H1 (cell line): ENCODE measurements around the gene SAMD4A. TPM values are rescaled to one million over a fixed set of nuclear protein-coding genes. Genes with fewer than 3 reads are reported as not detected.

Experiments used
- CTCF ChIA-PET: fragments of 300-600 bp; sonication (Branson Sonifier 250); formaldehyde crosslinking; loops from one replicate; lab custom pipeline; 2021; ENCODE audit not compliant: partially characterized antibody; lab: Charles Lee
- POLR2A ChIA-PET: fragments of 300-600 bp; sonication (Branson Sonifier 250); formaldehyde crosslinking; loops from one replicate; lab custom pipeline; 2021; ENCODE audit warnings: inconsistent platforms; ENCODE audit not compliant: partially characterized antibody; lab: Charles Lee
- DNase-seq, 2 experiments: peaks; one replicate each; pipeline versions ENCODE4 v3.0.0 to v3.0.0-alpha.2; 2010 to 2022; ENCODE audit warnings: low spot score in 2 of 2, low read depth in 1 of 2, mixed read lengths in 1 of 2
- FAIRE-seq: peaks from 2 replicates; lab custom pipeline; 2011; peaks lifted over from hg19 to GRCh38; lab: Jason Lieb, UNC
- H2AFZ ChIP-seq: 2 replicates; pipeline ENCODE4 v1.8.1; 2012; ENCODE audit warnings: low read length, inconsistent platforms
- H2AK5ac ChIP-seq: 2 replicates; pipeline ENCODE4 v1.6.1; 2013; ENCODE audit warnings: low read depth, low read length
- H2BK120ac ChIP-seq: replicated peaks from 2 replicates; pipeline ENCODE3; 2013; ENCODE audit warnings: low read depth, low read length, inconsistent platforms
- H2BK12ac ChIP-seq: 2 replicates; pipeline ENCODE4 v1.6.1; 2013; ENCODE audit warnings: low read depth, low read length
- H2BK15ac ChIP-seq: 2 replicates; pipeline ENCODE4 v1.6.1; 2013; ENCODE audit warnings: low read length
- H2BK20ac ChIP-seq: 2 replicates; pipeline ENCODE4 v1.6.1; 2013; ENCODE audit warnings: low read length
- H2BK5ac ChIP-seq: 2 replicates; pipeline ENCODE4 v1.6.1; 2013; ENCODE audit warnings: low read depth, low read length
- H3K14ac ChIP-seq: 2 replicates; pipeline ENCODE4 v1.6.1; 2013; ENCODE audit warnings: inconsistent platforms; ENCODE audit not compliant: insufficient read length
- H3K18ac ChIP-seq: 2 replicates; pipeline ENCODE4 v1.6.1; 2013; ENCODE audit warnings: low read length; ENCODE audit errors: extremely low read depth
- H3K23ac ChIP-seq: 2 replicates; pipeline ENCODE4 v1.6.1; 2013; ENCODE audit warnings: inconsistent platforms; ENCODE audit not compliant: insufficient read length
- H3K23me2 ChIP-seq: 2 replicates; pipeline ENCODE4 v1.6.1; 2013; ENCODE audit warnings: low read depth, low read length
- H3K27ac ChIP-seq: 2 replicates; pipeline ENCODE4 v1.6.1; 2011; ENCODE audit warnings: low read depth, low read length, inconsistent platforms
- H3K27me3 ChIP-seq, 4 experiments: replicated peaks in 1 of 4; 1 replicate in 1 of 4; 2 replicates in 3 of 4; pipeline versions ENCODE4 v1.6.1 to v1.8.1; 2011 to 2013; ENCODE audit warnings: low read length in 3 of 4, mild to moderate bottlenecking in 3 of 4, inconsistent platforms in 2 of 4, mixed read lengths in 2 of 4, moderate library complexity in 1 of 4; ENCODE audit not compliant: control insufficient read depth in 3 of 4, insufficient read depth in 3 of 4; ENCODE audit errors: extremely low read depth in 1 of 4
- H3K36me3 ChIP-seq, 4 experiments: 2 replicates each; pipeline versions ENCODE4 v1.6.1 to v1.8.1; 2011 to 2013; ENCODE audit warnings: mild to moderate bottlenecking in 4 of 4, low read length in 3 of 4, moderate library complexity in 2 of 4, control low read depth in 1 of 4, inconsistent platforms in 1 of 4; ENCODE audit not compliant: insufficient read depth in 4 of 4, control insufficient read depth in 2 of 4
- H3K4ac ChIP-seq: replicated peaks from 2 replicates; pipeline ENCODE3; 2013; ENCODE audit warnings: low read length, low read depth, mixed read lengths, inconsistent platforms; ENCODE audit not compliant: insufficient read length
- H3K4me1 ChIP-seq, 4 experiments: replicated peaks in 1 of 4; 1 replicate in 1 of 4; 2 replicates in 3 of 4; pipeline versions ENCODE4 v1.6.1 to v1.8.1; 2011 to 2013; ENCODE audit warnings: low read length in 3 of 4, inconsistent platforms in 2 of 4, mixed read lengths in 1 of 4; ENCODE audit not compliant: insufficient read depth in 4 of 4, control insufficient read depth in 3 of 4
- H3K4me2 ChIP-seq, 2 experiments: 2 replicates each; pipeline versions ENCODE4 v1.6.1 to v1.8.1; 2011 to 2013; ENCODE audit warnings: low read depth in 2 of 2, low read length in 2 of 2, control low read depth in 1 of 2, inconsistent platforms in 1 of 2, mild to moderate bottlenecking in 1 of 2; ENCODE audit not compliant: insufficient read depth in 1 of 2
- H3K4me3 ChIP-seq, 4 experiments: fragments of 200-600, 300-600 bp in 1 of 4; sonication (generic), shearing (Covaris generic), sonication (Bioruptor Twin) in 1 of 4; 2 replicates each; pipeline versions ENCODE4 v1.5.1 to v1.8.1; 2011 to 2016; ENCODE audit warnings: low read length in 4 of 4, low read depth in 3 of 4, control low read depth in 2 of 4, inconsistent platforms in 2 of 4, mild to moderate bottlenecking in 2 of 4, mixed read lengths in 1 of 4, moderate library complexity in 1 of 4; ENCODE audit not compliant: insufficient read depth in 2 of 4; ENCODE audit errors: extremely low read depth in 1 of 4
- H3K56ac ChIP-seq: replicated peaks from 2 replicates; pipeline ENCODE3; 2013; ENCODE audit warnings: low read depth, mild to moderate bottlenecking, mixed read lengths, low read length, inconsistent platforms; ENCODE audit not compliant: insufficient read length
- H3K79me1 ChIP-seq: 2 replicates; pipeline ENCODE4 v1.6.1; 2013; ENCODE audit warnings: low read depth, low read length, control low read depth
- H3K79me2 ChIP-seq, 2 experiments: 2 replicates each; pipeline versions ENCODE4 v1.6.1 to v1.8.1; 2012 to 2013; ENCODE audit warnings: low read length in 2 of 2, mild to moderate bottlenecking in 2 of 2, inconsistent platforms in 1 of 2; ENCODE audit not compliant: insufficient read depth in 2 of 2, control insufficient read depth in 1 of 2
- H3K9ac ChIP-seq, 4 experiments: replicated peaks in 1 of 4; 1 replicate in 1 of 4; 2 replicates in 3 of 4; pipeline versions ENCODE4 v1.6.1 to v1.8.1; 2011 to 2013; ENCODE audit warnings: low read depth in 3 of 4, low read length in 3 of 4, control low read depth in 2 of 4, mild to moderate bottlenecking in 2 of 4, moderate library complexity in 2 of 4, inconsistent platforms in 1 of 4; ENCODE audit errors: extremely low read depth in 1 of 4
- H3K9me3 ChIP-seq, 2 experiments: 2 replicates each; pipeline versions ENCODE4 v1.6.1 to v1.8.1; 2012 to 2013; ENCODE audit warnings: mild to moderate bottlenecking in 2 of 2, moderate library complexity in 2 of 2, control low read depth in 1 of 2, inconsistent platforms in 1 of 2, low read depth in 1 of 2, low read length in 1 of 2, mixed read lengths in 1 of 2; ENCODE audit not compliant: insufficient read depth in 2 of 2
- H4K20me1 ChIP-seq, 2 experiments: replicated peaks in 1 of 2; 2 replicates each; pipeline versions ENCODE3 to v1.8.1; 2011 to 2013; ENCODE audit warnings: inconsistent platforms in 2 of 2, low read length in 2 of 2, mild to moderate bottlenecking in 1 of 2; ENCODE audit not compliant: insufficient read depth in 2 of 2, control insufficient read depth in 1 of 2
- H4K5ac ChIP-seq: 2 replicates; pipeline ENCODE4 v1.6.1; 2013; ENCODE audit warnings: low read length, low read depth, mixed read lengths, inconsistent platforms; ENCODE audit not compliant: insufficient read length
- H4K8ac ChIP-seq: 2 replicates; pipeline ENCODE4 v1.8.0; 2013; ENCODE audit warnings: mild to moderate bottlenecking, moderate library complexity, low read length, inconsistent platforms; ENCODE audit not compliant: insufficient read depth; ENCODE audit errors: extremely low read depth
- H4K91ac ChIP-seq: replicated peaks from 2 replicates; pipeline ENCODE3; 2013; ENCODE audit warnings: low read length, mixed read lengths, inconsistent platforms; ENCODE audit not compliant: insufficient read length
- CREB1 ChIP-seq: IDR thresholded peaks from 2 replicates; pipeline ENCODE4 v1.6.1; 2012; ENCODE audit warnings: inconsistent platforms
- GABPA ChIP-seq: IDR thresholded peaks from 2 replicates; pipeline ENCODE4 v1.6.1; 2011; ENCODE audit warnings: mild to moderate bottlenecking, low read length, moderate library complexity, borderline replicate concordance; ENCODE audit not compliant: insufficient read depth
- KDM4A ChIP-seq: IDR thresholded peaks from one replicate; pipeline ENCODE4 v1.7.1; 2012; ENCODE audit warnings: low read depth, mild to moderate bottlenecking, moderate library complexity, low read length, inconsistent platforms; ENCODE audit not compliant: severe bottlenecking
- SRF ChIP-seq: IDR thresholded peaks from 2 replicates; pipeline ENCODE4 v1.6.1; 2011; ENCODE audit warnings: mild to moderate bottlenecking, low read depth, low read length, moderate library complexity
- TAF7 ChIP-seq: optimal IDR thresholded peaks from 2 replicates; pipeline ENCODE3; 2011; ENCODE audit warnings: low read depth, mild to moderate bottlenecking, inconsistent platforms, low read length, moderate library complexity, borderline replicate concordance
- TEAD4 ChIP-seq: IDR thresholded peaks from 2 replicates; pipeline ENCODE4 v1.6.1; 2012; ENCODE audit warnings: low read depth, low read length, inconsistent platforms, mixed read lengths
- WGBS, 2 experiments: shearing (Covaris generic) in 1 of 2; methylation state at CpG; one replicate each; pipeline versions ENCODE4 v1.1.6 to v1.1.7; 2013 to 2015; ENCODE audit warnings: low lambda C conversion rate in 2 of 2, mixed read lengths in 2 of 2, inconsistent platforms in 1 of 2, low coverage in 1 of 2, missing lambda C conversion rate in 1 of 2; ENCODE audit not compliant: insufficient replicate concordance in 2 of 2, insufficient coverage in 1 of 2, insufficient read length in 1 of 2; ENCODE audit errors: extremely low coverage in 1 of 2, missing lambda C conversion rate in 1 of 2; 5-methylcytosine and 5-hydroxymethylcytosine counted together
- polyA plus RNA-seq, 7 experiments: library from polyadenylated mRNA; depleted of rRNA in 3 of 7; stranded (reverse) in 5 of 7; unstranded in 2 of 7; fragments of >200 nt in 5 of 7; fragments of 200-250 nt in 2 of 7; gene quantifications; 1 replicate in 5 of 7; 2 replicates in 1 of 7; 4 replicates in 1 of 7; pipeline versions ENCODE4 v1.2.1 to v1.2.3, GENCODE V29; 2011 to 2013; ENCODE audit warnings: missing spikeins in 2 of 7, mixed read lengths in 2 of 7
- total RNA-seq: library from RNA; stranded (reverse); fragmentation: NEBNext Ultra II Directional; extraction: Animal tissue kit (Norgen Biotek cat#: 25700); gene quantifications from 2 replicates; pipeline ENCODE4 v1.2.1, GENCODE V29; 2021

SAMD4A gene
- total and polyA plus RNA-seq, 2 of the 8 experiments (the other 6 are each of a cell fraction or from before 2014, with no cell fraction given): 2.4 to 12.3 TPM

DNA sequence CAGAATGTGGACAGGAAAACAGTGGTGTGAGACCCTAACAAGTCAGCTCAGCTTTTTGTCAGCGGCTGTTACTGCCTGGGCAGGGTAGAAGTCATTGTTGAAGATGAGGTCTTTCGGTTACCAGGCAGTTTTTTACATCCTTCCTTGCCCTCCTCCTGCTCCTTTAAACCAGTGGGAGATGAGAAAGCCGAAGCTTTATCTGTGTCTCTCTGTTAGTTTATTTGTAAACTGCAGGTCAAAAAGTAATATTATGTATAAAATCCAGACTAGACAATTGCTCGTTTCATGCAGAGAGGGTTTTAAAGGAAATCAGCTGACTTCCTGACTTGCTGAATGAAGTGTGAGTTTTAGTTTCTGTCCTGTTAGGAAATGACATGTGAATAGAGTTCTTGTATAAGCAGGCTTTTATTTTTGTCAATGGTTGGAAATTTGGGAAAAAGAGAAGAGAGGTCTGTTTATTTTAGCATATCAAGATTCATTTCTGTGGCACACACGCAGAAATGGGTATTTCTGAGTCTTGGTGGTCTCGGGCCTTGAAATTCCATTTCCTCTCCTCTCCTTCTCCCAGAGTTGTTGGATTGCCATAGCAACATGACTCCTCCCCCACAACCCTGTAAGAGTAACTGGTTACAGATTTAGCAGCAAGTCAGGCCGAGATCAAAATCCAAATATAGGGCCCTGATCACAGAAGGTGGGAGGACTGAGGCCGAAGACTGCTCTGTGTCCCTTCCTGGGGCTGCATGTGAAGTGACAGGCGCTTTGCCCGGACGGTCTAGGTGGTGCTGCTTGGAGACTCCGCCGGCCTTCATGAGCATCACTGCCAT, 60.8 kb downstream of the SAMD4A start:
- no peak overlapping the region for H2BK120ac ChIP-seq
- no peaks in the 10 kb centered on the region for H4K20me1 ChIP-seq
- no peak overlapping the region for H3K56ac ChIP-seq
- TF ChIP-seq TAF7: no peak
- no peak for TF ChIP-seq TEAD4
- no peak for TF ChIP-seq GABPA
- TF ChIP-seq KDM4A: no peak
- no peak for TF ChIP-seq SRF
- TF ChIP-seq CREB1: no peak
- TF ChIP-seq, all 59 proteins: peak for 0
- H3K9ac ChIP-seq: no peak overlapping the region
- H2BK12ac ChIP-seq: peak overlapping the region; percentile 35; the same call in 1 of the 2 replicates
- no peak overlapping the region for H3K4me2 ChIP-seq
- H4K5ac ChIP-seq: no peak overlapping the region
- no peak overlapping the region for H3K23ac ChIP-seq
- peaks cover 0 to 15% (median 7%) of the 10 kb centered on the region in 4 experiments; a peak in 5 of 7 replicates for H3K4me1 ChIP-seq
- no peak overlapping the region for H2BK15ac ChIP-seq
- no peak overlapping the region for H3K14ac ChIP-seq
- no peaks in the 10 kb centered on the region for H3K27me3 ChIP-seq
- H2AK5ac ChIP-seq: no peak overlapping the region; the same call in 1 of the 2 replicates
- DNase-seq (no peak), FAIRE-seq (no peak)
- H3K36me3 ChIP-seq: no peaks in the 10 kb centered on the region
- peaks cover 3% of the 10 kb centered on the region; the same call in 1 of the 2 replicates for H3K79me1 ChIP-seq
- H2AFZ ChIP-seq: no peak overlapping the region
- no peaks in the 10 kb centered on the region; the same call in 1 of the 2 replicates for H3K23me2 ChIP-seq
- 89% methylated on average over 13 of the region's 13 CpGs; no CpG with 5 or more reads in 1 of the 2 experiments for WGBS, 2 experiments
- ChIA-PET CTCF (interaction anchor here (0.7 to 2.1 kb wide), 5 partner anchors 13 to 117 kb away, joined by 3 to 7 read pairs (median 3); no protein-coding TSS in a partner anchor), POLR2A (interaction anchor here (1.1 to 1.9 kb wide), 2 partner anchors 12 to 17 kb away, joined by 3 to 7 read pairs; no protein-coding TSS in a partner anchor)
- H3K9me3 ChIP-seq: no peaks in the 10 kb centered on the region
- H3K27ac ChIP-seq: no peak overlapping the region
- no peak overlapping the region for H3K4me3 ChIP-seq
- no peak overlapping the region for H4K91ac ChIP-seq
- H4K8ac ChIP-seq: no peak overlapping the region
- no peak overlapping the region for H3K18ac ChIP-seq
- H2BK20ac ChIP-seq: no peak overlapping the region
- H3K4ac ChIP-seq: no peak overlapping the region
- 0 out of 2 replicates have a peak overlapping the region, but pooled peaks have one; percentile 7 for H2BK5ac ChIP-seq
- no peaks in the 10 kb centered on the region for H3K79me2 ChIP-seq
